ENCODE measurements around the gene NOLC1.

NOLC1 gene

DNA sequence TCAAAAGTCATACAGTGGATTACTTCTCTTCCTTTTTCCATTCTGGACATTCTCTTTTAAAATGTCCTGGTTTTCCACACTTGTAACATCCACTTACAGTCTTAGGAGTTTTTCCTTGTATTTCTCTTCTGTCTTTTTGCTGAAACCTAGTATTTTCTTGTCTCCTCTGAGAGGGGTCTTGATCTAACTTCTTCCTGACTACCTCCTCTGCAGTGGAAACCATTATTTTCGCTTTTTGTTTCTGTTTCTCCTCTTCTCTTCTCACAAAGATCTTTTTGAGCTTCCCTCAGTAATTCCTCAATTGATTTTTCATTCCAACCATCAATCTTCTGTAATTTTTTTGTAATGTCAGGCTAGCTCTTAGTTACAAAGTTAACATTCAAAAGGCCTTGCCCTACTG is 50.2 kb downstream of the NOLC1 start:
- no peak for DNase-seq (ENCODE audit: low read depth)

GRCh38 chr10:102208311-102209035 is 56.3 kb downstream of the NOLC1 start:
- no peak for DNase-seq (ENCODE audit: low read depth)

DNA sequence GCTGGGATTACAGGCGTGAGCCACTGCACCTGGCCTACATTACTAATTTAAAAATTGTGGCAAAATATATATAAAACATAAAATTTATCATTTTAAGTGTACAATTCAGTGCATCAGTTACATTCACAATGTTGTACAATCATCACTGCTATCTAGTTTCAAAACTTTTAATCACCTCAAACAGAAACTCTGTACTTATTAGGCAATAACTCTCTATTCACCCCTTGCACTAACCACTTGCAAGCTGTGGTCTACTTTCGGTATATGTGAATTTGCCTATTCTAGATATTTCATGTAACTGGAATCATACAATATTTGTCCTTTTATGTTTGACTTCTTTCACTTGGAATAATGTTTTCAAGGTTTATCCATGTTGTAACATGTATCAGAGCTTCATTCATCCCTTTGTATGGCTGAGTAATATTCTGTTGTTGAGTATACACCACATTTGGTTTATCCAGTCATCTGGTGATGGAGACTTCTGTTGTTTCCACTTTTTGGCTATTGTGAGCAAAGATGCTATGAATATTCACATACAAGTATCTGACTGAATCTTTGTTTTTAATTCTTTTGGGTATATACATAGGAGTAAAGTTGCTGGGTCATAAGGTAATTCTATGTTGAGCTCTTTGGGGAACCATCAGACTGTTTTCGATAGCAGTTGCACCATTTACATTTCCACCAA is 59.6 kb downstream of the NOLC1 start:
- no peak for DNase-seq (ENCODE audit: low read depth)

All from T follicular helper cell (primary cell).